AG04449 (cell line): ENCODE measurements around the gene CRACDL.
"Not testable (repeated sequence)": the region's sequence is repeated elsewhere in the genome, so short reads cannot be mapped to it uniquely, and the experiment has no call there.

Experiments used
- CTCF ChIA-PET: fragments of 350-600 bp; formaldehyde crosslinking; extraction: SDS; loops from one replicate; lab custom pipeline; 2021; ENCODE audit warnings: antibody characterized with exemption; lab: Yijun Ruan, JAX
- POLR2A ChIA-PET: fragments of 400-600, 350-600 bp; formaldehyde crosslinking; extraction: SDS; loops from one replicate; lab custom pipeline; 2020; ENCODE audit warnings: antibody characterized with exemption, inconsistent platforms; lab: Yijun Ruan, JAX
- DNase-seq: peaks from one replicate; pipeline ENCODE4 v3.0.0-alpha.2; 2010; ENCODE audit warnings: low read depth, low spot score
- H3K4me3 ChIP-seq: 2 replicates; pipeline ENCODE4 v1.5.1; 2011; ENCODE audit warnings: low read depth, mild to moderate bottlenecking, control low read depth, low read length
- CTCF ChIP-seq: IDR thresholded peaks from one replicate; pipeline ENCODE4 v1.5.1; 2011; ENCODE audit warnings: mild to moderate bottlenecking, moderate library complexity, low read length, control low read depth, inconsistent platforms; ENCODE audit not compliant: insufficient read depth; ENCODE audit errors: missing control alignments

Gene CRACDL

DNA sequence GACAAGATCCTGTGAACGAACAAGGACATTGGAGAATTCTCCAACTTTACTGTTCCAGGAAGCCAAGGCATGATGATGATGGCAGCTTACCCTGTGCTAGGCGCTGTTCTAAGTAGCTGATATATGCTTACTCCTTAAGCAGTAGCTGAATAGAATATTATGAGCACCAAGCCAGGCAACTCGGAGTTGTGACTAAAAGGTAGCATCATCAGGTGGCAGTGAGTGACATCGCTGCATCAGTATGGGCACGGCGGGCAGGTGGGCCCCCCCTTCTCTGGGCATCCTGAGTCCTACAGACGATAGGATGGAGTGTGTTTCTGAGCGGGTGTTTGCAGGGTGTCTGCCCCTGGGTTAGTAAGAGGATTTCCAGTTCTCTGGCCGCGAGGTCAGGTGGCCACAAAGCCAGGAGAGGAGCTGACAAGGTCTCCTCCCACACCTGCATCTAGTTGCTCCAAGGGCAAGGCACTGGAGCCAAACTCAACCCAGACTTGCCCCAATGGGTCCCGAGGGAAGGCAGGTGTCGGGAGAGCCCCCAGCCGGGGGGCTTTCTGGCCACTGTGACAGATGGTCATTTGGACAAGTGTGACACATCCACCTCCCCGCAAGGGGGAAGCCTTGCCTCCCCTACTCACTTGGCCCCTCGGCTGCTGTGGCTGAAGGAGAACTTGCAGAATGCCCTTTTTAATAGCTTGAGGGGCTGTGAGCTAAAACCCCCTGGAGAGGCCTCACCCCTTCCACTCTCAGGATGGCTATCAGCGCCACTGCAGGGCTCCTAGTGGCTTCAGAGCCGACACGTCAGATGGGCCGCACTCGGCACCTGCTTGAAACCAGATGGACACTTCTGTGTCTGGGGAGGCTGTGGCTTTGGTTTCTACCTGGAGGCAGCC is 55.5 kb downstream of the CRACDL start:
- no peak for DNase-seq
- no peak for TF ChIP-seq CTCF
- ChIA-PET CTCF (interaction anchor here (1.0 kb wide), 1 partner anchor 186 kb away, joined by 3 read pairs; no protein-coding TSS in a partner anchor), POLR2A (no interaction called here)
- no peak overlapping the region for H3K4me3 ChIP-seq

DNA sequence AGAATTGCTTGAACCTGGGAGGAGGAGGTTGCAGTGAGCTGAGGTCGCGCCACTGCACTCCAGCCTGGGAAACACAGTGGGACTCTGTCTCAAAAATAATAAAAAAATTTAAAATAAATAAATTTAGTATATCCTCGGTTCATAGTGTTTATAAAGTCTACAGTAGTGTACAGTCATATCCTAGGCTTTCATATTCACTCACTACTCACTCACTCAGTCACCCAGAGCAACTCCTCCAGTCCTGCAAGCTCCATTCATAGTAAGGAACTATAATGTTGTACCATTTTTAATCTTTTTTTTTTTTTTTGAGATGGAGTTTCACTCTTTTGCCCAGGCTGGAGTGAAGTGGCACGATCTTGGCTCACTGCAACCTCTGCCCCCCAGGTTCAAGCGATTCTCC is 58.4 kb downstream of the CRACDL start:
- DNase-seq, POLR2A ChIA-PET, CTCF ChIA-PET, H3K4me3 ChIP-seq: not testable (repeated sequence)

- ChIA-PET CTCF (no interaction called here), POLR2A (no interaction called here)
- H3K4me3 ChIP-seq: no peak overlapping the region
- TF ChIP-seq CTCF: no peak
- DNase-seq: no peak
Measured at GRCh38 chr2:98876741-98877140, 59.3 kb downstream of the CRACDL start.

- H3K4me3 ChIP-seq: no peak overlapping the region
- POLR2A ChIA-PET: no interaction called here
- TF ChIP-seq CTCF: no peak
- no peak for DNase-seq
- CTCF ChIA-PET: no interaction called here
Measured at GRCh38 chr2:98875746-98876145, 60.3 kb downstream of the CRACDL start.

DNA sequence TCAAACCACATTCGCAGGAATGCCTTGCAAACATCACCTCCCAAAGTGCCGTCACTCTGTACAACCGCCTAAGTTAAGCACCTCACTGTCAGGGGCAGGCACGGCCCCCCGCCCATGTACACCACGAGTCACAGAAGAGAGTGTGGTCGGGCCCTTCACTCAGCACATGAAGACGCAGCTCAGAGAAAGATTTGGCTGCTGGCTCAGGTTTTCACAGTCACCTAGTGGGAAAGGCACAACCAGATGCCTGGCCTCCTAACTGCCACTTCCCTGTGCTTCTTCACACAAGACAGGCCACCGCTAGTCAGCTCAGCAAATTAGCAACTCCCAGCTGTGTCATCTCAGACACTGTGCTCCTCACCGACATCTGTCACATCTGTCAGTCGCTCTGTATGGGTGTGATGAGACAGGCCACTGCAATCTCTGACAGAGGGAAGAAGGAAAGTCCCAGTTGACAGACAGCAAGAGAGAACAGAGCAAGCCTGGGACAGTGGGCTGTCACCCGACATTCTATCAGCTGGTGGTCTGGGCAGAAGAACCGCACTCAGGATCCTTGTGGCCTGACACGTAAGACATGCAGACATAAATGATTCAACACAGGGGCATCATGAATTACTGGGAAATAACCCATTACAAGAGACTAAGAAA is 60.8 kb downstream of the CRACDL start:
- DNase-seq: no peak
- CTCF ChIA-PET: no interaction called here
- POLR2A ChIA-PET: no interaction called here
- TF ChIP-seq CTCF: no peak
- no peak overlapping the region for H3K4me3 ChIP-seq

DNA sequence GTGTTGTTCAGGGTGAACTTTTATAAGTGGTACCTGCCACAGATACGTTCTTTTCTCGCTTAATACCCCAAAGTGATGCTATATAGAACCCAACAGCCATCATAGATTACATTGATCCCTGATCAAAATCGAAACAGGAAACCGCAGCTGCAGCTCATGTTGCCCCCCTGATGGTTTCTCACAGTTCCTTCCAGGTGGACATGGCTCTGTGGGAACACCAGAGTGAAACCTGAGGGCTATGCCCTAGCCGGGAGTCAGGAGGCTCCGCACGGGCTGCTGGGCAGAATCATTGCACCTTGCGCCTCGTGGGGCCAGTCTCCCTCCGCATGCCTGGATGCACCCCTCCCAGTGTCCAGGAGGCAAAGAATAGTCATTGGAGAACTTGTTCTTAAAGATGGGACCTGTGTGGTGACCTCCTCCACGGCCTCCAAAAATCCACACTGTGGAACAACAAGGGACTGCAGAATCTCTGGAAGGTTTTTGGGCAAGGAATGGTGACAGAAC is 61.8 kb downstream of the CRACDL start:
- TF ChIP-seq CTCF: no peak
- DNase-seq: no peak
- ChIA-PET CTCF (no interaction called here), POLR2A (no interaction called here)
- no peak overlapping the region for H3K4me3 ChIP-seq
